Middle frontal gyrus (tissue), 1 donor: Measurements from ENCODE around the gene CTBP2.

ENCODE experiments used
- DNase-seq: peaks from one replicate; pipeline ENCODE4 v3.0.0-alpha.2; 2015; ENCODE audit warnings: low spot score; ENCODE audit errors: extremely low spot score

Gene CTBP2

DNA sequence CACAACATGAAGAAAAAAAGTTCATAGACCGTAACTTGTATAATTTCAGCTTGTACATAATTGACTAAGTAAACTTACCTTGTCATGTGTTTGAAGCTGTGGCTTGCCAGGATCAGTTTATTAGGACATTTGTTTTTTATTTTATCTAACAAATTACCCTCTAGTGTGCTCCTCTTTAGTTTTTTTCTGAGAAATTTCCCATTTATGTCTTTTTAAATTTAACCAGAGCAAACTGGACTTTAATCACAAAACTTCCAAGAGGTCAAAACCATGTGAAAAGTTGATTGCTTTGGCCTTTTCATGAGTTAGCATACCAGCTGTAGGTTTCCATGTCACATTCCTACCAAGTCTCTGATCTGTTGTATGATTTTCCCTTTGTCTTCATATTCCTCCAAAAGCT is 176.0 kb downstream of the CTBP2 start:
- DNase-seq: no peak

DNA sequence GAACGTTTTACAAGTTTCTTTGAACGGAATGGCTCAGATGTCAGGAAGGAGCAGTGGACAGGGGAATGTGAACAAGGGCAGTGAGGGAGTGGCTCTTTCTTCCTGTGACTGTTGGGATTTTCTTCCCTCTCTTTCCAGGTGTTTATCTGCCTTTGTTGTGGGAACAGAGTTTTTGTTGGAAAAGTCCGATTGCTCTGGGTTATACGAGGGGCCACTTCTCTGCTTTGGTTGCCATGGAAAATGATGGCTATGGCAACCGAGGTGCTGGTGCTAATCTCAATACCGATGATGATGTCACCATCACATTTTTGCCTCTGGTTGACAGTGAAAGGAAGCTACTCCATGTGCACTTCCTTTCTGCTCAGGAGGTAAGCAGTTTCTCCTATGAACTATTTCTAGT is 177.0 kb downstream of the CTBP2 start:
- DNase-seq: no peak

DNA sequence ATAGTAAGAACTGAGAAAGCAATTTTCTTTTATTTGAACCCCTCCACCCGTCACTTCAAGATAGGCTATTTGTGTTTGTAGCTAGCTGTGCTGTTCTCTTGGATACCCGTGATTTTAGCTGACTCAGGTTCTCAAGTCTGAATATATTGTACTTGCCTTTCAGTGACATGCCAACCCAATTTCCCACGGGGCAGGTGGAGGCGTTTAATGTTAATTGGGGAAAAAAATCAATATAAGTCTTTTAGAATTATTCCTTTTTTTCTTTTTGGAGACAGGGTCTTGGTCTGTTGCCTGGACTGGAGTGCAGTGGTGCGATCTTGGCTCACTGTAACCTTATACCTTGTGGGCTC is 182.0 kb downstream of the CTBP2 start:
- no peak for DNase-seq

DNA sequence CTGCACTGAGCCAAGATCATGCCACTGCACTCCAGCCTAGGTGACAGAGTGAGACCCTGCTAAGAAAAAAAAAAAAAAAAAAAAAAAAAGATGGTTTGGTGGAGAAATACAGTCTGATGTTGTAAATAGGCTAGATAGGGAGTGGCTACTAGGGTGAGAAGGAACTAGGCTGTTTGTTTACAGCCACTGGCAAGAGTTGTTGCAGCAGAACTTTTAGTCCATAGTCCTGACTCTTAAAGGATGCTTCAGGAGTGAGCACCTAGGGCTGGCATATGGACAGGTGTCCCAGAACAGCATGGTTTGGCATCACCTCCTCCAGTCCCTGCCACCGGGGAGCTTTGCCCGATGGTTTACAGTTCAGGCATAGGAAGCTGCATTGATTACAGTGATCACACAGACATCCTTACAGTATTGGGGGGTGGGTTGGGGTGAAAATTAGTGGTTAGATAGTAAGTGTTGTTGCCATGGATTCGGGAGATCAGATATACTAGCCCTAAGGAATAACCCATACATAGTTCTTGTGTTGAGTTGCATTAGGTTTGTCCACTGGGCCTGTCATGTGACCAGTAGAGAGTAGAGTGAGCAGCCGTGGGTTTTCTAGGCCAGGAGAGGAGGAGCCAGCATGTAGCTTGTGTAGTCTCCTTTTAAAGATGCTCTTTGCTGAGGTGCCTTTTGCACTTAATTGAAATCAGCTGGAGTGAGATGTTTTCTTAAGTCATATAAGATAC is 182.6 kb downstream of the CTBP2 start:
- DNase-seq: no peak

DNA sequence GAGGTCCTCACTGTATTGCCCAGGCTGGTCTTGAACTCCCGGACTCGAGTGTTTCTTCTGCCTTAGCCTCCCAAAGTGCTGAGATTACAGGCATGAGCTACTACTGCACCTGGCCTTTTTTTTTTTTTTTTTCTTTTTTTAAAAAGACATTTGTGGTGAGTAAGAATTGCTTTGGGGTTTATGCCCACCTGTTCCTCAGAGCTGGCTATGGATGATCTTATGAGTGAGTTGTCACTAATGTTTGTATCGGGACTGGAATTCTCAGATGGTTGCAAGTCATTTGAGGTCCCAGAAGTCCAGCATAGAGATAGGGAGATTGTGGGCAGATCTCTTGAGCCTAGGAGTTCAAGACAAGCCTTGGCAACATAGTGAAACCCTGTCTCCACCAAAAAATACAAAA is 183.2 kb downstream of the CTBP2 start:
- no peak for DNase-seq

DNA sequence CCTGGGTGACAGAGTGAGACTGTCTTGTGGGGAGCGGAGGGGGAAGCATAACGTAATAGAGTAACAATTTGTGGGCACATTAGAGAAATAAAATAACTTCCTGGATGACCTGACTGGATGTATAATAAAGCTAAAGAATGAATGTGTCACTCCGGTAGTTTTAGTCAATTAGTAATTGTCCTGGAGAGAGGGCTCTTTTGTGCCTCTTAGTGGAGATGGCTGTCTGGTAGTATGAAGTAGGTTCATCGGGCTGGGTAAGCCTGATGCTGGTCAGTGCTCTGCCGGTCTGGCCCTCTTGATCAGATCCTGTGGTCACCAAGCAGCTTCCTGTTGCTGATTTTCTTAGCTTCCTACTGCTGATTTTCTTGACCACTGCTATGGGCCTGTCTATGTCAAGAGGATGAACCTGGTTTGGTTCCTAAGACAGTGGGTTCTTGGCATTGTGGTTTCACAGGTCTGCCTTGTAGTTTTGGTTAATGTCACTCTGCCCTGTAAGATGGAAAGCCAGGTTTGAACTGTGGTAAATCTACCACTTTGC is 184.3 kb downstream of the CTBP2 start:
- DNase-seq: no peak

DNA sequence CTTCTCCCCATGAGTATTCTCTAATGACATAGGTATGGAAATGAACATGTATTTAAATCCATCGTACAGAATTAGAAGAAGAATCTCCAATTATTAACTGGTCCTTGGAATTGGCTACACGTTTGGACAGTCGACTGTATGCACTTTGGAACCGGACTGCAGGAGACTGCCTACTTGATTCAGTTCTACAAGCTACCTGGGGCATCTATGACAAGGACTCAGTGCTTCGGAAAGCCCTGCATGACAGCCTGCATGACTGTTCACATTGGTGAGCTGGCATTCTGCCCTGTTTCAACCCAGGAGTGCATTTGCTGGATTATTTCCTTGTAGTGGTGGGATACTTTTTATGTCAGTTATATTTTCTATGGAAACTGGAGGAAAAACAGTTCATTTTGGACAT is 186.2 kb downstream of the CTBP2 start:
- no peak for DNase-seq

DNA sequence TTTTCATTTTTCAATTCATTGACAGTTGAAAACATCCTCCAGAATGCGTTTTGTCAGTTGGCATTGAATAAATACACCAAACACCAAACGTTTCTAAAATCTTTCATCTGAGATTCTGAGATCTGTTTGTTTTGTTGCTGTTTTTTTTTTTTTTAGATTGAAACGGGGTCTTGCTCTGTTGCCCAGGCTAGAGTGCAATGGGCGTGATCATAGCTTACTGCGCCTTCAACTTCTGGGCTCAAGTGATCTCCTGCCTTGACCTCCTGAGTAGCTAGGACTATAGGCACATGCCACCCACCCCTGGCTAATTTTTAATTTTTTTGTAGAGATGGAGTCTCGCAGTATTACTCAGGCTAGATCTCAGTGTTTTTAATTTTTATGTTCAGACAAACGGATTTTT is 187.7 kb downstream of the CTBP2 start:
- DNase-seq: no peak

DNA sequence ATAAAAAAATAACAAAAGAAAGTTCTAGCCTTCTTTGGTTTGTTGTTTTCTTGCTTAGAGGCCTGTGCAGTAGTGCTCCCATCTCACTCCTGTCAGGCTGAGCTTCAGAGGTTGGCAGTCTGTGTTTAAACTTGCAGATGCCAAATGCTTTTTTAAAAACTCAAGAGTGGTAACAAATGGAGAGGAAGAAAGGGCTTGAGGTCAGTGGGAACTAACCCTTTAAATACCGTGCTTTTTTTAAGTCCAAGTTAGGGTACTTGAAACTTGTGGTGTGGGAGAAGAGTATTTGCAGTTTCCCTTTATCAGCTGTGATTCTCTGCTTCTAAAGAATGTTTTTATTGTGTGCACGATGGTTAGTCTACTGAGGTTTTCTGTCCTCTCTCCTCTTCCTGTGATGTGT is 189.1 kb downstream of the CTBP2 start:
- no peak for DNase-seq

DNA sequence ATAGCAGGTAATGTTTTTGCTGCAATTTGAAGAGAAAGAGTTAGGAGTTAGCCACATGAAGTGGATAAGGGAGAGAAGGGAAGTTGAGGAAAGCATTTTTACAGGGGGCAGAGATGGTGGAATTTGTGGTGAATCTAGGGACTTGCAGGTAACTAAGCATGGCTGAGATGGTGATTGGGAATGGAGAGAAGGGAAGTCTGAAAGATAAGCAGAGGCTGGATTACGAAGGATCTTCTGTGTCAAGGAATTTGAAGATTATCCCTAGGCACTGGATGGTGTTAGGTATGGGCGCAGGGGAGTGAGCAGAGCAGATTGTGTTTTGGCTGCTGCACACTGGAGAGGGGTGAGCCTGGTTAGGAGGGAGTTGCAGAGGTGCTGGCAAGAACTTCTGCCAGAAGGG is 193.1 kb downstream of the CTBP2 start:
- DNase-seq: no peak

DNA sequence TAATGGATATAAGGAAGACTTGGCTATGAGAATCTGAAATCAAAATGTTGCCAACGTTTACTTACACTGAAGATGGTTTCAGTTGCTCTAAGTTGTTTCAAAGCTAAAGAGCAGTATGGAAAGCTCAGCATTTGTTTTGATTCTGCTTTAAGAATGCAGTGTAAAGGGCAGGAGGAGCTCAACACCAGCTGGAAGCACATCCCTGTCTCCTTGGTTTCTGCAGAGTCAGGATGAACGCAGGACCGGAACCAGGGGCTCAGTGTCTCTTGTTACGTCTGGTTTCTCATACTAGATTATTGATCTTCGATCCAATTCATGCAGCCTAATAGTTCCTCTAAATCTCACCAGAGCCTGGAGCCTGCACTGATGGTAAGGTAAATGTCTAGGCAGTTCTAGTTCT is 194.4 kb downstream of the CTBP2 start:
- no peak for DNase-seq

DNA sequence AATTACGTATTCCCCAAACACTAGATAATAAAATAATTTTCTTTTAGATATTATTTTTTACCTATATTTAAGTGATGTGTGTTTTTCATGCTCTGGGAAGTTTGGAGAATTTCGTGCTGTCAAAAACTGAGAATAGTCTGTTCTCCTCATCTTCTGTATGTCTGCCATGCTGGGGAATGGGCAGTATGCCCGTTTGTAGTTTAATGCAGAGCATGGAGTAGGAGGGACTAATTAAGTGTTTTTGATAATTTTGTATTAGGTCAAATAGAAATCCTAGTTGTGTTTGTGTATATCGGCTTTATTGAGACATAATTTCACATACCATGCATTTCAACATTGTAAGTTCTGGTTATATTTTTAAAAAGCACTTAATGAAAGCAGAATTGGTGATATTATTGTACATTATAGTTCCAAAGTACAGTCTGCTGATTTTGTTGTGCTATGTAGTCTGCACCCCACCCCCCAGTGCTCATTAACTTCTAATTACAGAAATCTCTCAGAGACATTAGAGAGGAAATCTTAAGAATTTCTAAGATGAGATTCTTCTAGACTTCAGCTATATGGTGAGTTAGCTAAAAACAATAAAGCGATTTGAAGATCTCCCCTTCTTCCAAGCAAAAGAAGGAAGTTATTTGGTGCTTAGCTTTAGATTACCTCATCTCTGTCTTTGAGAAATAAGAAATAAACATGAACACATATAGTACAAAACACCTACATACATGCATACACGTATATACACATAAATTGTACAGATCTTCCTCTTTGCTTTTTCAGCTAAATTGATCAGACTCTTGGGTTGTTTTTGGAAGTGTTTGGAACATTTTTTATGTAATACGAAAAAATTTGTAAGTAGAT is 196.3 kb downstream of the CTBP2 start:
- DNase-seq: no peak

DNA sequence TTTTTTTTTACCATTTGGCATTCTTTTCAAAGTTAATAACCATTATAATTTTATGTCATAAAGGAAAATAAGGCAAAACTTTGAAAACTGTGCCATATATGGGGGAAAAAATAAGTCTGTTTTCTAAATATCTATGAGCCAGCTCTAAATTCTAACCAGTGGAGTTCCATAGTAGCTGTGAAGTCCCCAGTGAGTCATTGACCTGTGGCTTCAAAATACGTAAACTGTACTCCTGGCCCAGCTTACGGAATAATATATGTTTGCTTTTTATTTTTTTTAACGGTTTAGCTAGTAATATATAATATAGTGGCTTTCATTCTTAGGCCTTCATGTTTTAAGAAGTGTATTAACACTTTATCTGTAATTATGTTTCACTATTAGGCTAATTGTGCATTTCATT is 197.9 kb downstream of the CTBP2 start:
- DNase-seq: no peak

DNA sequence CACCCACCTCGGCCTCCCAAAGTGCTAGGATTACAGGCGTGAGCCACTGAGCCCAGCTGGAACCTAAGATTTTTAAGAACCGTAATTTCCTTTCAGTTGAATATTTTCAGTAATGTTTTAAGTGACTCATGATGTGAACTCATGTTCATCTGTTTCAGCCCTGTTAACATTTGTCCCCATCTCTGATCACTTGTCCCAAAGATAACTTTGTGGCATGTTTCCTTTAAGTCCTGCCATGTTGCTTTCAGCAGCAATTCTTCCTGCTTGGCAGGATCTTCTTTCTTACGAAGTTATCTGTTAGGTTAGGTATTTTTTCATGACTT is 199.2 kb downstream of the CTBP2 start:
- DNase-seq: no peak

DNA sequence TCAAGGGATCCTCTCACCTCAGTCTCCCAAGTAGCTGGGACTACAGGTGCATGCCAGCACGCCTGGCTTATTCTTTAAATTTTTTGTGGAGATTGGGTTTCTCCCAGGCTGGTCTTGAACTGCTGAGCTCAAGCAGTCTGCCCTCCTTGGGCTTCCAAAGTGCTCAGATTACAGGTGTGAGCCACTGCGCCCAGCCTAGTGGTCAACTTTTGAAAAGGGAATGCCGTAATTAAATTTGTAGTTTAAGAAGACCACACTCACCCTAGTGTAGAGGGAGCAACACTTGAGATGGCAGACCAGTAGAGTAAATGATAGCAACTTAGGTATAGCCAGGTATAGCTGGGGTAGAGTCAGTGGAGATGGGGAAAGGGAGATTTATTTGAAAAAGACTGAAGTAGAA is 200.8 kb downstream of the CTBP2 start:
- DNase-seq: no peak

DNA sequence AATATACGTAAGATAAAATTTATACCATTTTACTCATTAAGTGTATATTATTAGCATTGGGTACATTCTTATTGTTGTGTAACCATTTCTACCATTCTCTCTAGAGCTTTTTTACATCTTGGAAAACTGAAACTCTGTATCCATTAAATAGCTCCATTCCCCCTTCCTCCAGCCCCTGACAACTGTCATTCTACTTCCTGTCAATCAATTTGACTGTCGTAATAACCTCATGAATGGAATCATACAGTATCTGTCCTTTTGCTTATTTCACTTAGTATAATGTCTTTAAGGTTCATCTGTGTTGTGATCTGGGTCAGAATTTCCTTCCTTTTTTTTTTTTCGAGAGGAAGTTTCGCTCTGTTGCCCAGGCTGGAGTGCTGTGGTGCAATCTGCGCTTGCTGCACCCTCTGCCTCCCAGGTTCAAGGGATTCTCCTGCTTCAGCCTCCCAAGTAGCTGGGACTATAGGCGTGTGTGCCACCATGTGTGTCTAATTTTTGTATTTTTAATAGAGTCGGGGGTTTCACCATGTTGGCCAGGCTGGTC is 202.9 kb downstream of the CTBP2 start:
- DNase-seq: no peak

DNA sequence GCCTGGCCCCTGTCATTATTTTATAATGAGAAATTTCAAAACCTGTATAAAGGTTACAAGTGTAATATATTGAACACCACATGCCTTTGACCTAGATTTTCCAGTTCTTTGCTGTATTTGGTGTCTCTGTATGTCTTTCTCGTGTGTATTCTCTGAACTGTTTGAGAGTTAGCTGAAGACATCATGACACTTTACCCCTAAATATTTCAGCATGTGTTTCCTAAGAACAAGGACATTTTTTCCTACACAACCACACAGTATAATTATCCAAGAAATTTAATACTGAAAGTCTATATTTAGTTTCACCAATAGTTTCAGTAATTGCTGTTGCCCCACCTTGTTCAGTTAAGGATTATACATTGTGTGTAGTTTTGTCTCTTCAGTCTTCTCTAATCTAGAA is 203.6 kb downstream of the CTBP2 start:
- DNase-seq: no peak

DNA sequence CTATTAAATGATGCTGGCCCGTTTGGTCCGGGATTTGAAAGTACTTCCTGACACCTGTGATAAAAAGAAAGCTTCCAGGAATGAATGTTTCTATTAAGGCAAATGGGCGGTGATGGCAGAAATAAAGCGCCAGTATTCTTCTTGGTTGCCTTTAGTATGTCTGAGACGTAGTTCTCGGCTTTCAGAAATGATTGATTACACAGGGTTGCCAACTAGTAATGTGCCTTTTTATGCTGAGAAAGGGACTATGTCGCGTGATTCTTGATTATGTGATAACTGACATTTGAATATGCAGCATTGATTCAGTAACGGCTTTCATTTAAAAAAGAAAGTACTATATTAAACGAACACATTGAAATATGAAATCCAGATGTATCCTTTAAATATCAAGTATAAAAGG is 204.5 kb downstream of the CTBP2 start:
- no peak for DNase-seq

DNA sequence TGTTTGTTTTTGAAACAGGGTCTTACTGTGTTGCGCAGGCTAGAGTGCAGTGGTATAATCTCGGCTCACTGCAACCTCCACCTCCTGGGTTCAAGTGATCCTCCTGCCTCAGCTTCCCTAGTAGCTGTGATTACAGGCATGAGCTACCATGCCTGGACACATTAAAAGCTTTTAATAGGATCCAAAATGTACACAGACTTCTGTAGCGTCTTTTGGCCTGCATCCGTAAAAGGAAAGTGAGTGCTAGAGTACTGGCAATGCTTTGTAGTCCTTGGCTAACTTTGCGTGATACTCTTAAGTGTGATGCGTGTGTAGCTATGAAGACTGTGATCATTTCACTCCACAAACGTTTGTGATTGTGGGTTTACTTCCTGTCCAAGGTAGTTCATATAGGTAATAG is 205.1 kb downstream of the CTBP2 start:
- DNase-seq: no peak

DNA sequence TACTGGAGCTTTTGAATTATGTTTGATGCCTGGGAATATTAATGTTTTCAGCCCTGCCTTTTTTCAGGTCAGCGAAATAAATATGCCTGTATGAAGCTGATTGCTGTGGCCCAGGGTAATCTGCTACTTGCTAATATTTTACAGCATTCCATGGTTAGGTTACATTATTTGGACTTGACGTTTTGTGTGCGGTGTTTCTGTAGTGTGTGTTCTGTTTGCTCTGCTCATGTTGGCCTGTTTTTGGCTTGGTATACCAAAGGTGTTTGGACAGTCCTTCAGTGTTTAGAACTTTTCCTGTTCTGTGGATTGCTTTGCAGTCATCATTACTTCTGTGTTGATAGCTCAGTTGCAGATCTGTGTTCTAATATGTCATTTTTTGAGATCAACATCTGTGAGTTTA is 206.9 kb downstream of the CTBP2 start:
- DNase-seq: no peak

DNA sequence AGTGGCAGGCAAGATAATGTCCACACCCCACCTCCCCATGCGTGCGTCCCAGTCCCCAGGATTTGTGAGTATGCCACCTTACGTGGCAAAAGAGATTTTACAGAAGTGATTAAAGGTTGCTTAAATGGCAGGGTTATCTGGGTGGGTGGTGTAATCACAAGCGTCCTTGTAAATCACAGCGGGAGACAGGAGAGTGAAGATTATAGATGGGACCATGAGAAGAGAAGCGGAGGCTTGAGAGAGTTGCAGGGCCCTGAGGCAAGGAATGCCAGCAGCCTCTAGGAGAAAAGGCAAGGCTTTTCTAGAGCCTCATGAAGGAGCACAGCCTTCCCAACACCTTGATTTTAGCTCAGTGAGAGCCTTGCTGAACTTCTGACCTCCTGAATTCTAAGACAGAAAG is 208.2 kb downstream of the CTBP2 start:
- no peak for DNase-seq

DNA sequence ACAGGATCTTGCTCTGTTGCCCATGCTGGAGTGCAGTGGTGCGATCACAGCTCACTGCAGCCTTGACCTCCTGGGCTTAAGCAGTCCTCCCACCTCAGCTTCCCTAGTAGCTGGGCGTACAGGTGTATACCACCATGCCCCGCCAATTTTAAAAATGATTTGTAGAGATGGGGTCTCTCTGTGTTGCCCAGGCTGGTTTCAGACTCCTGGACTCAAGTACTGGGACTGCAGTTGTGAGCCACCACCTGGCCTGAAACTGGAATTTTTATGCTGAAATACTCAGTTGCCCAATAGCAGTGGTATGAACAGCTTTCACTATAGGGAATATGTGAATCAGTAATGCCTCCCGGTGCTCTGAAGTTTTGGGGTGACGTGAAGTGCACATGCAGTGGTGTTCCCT is 210.8 kb downstream of the CTBP2 start:
- no peak for DNase-seq

DNA sequence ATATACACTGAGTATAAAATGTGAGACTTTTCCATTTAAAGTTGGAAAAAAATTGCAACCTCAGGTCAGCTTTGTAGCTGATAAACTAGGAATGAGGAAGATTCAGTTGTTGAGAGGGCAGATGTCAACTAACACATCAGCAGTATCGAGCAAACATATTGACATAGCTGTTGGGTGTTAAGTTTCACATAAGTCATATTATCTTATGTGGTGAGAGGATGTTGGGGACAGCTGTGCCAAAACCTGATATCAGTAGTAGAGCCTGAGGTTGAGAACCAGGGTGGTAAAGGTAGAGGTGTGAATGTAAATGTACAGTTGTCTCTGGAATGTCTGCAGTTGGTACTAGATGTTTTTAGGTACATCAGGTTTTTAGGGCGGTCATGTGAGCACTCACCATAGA is 213.4 kb downstream of the CTBP2 start:
- no peak for DNase-seq
